AG04450 (cell line): ENCODE measurements around the gene KIAA1217. TPM values are rescaled to one million over a fixed set of nuclear protein-coding genes. Genes with fewer than 3 reads are reported as not detected.

Experiments
- CTCF ChIA-PET: fragments of 300-600, 350-600 bp; formaldehyde crosslinking; extraction: SDS; loops from one replicate; lab custom pipeline; 2022; ENCODE audit warnings: antibody characterized with exemption, inconsistent platforms; lab: Charles Lee
- POLR2A ChIA-PET: fragments of 350-600 bp; formaldehyde crosslinking; extraction: SDS; loops from one replicate; lab custom pipeline; 2021; ENCODE audit warnings: antibody characterized with exemption, inconsistent platforms; lab: Yijun Ruan, JAX
- DNase-seq: peaks from one replicate; pipeline ENCODE4 v3.0.0-alpha.2; 2011; ENCODE audit warnings: low read depth, low spot score
- H3K27ac ChIP-seq: one replicate; pipeline ENCODE4 v1.5.1; 2012; ENCODE audit warnings: low read depth, low read length, control low read depth
- H3K27me3 ChIP-seq: one replicate; pipeline ENCODE4 v1.6.0; 2012; ENCODE audit warnings: low read length; ENCODE audit not compliant: control insufficient read depth, insufficient read depth
- H3K4me3 ChIP-seq: 2 replicates; pipeline ENCODE4 v1.5.1; 2011; ENCODE audit warnings: mild to moderate bottlenecking, low read depth, low read length, control low read depth
- H3K9me3 ChIP-seq: 2 replicates; pipeline ENCODE4 v1.5.1; 2012; ENCODE audit warnings: low read length; ENCODE audit not compliant: control insufficient read depth, insufficient read depth
- polyA plus RNA-seq: library from polyadenylated mRNA; depleted of rRNA; stranded (reverse); fragments of >200 nt; gene quantifications from 2 replicates; pipeline ENCODE4 v1.2.3, GENCODE V29; 2011
- TF ChIP-seq, protein P1 (sequence below): IDR thresholded peaks from 2 replicates; pipeline ENCODE4 v1.5.1; 2011; ENCODE audit warnings: low read depth, low read length, control low read depth, inconsistent platforms

Gene KIAA1217
- polyA plus RNA-seq, 1 experiment = 5.4 TPM

DNA sequence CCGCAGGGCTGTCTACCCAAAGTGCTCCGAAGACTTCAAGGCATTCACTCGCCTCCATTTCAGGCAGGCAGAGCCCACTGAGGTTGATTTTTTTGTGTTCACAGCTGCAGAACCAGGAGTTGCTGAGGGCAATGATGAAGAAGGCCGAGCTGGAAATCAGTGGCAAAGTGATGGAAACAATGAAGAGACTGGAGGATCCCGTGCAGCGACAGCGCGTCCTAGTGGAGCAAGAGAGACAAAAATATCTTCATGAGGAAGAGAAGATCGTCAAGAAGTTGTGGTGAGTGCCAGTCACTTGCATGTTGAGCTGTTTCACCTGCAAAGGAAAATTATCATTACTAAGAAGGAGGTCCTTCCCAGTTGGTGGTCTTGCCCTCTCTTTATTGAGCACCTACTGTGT, 304.2 kb downstream of the KIAA1217 start:
- TF ChIP-seq, protein P1, sequence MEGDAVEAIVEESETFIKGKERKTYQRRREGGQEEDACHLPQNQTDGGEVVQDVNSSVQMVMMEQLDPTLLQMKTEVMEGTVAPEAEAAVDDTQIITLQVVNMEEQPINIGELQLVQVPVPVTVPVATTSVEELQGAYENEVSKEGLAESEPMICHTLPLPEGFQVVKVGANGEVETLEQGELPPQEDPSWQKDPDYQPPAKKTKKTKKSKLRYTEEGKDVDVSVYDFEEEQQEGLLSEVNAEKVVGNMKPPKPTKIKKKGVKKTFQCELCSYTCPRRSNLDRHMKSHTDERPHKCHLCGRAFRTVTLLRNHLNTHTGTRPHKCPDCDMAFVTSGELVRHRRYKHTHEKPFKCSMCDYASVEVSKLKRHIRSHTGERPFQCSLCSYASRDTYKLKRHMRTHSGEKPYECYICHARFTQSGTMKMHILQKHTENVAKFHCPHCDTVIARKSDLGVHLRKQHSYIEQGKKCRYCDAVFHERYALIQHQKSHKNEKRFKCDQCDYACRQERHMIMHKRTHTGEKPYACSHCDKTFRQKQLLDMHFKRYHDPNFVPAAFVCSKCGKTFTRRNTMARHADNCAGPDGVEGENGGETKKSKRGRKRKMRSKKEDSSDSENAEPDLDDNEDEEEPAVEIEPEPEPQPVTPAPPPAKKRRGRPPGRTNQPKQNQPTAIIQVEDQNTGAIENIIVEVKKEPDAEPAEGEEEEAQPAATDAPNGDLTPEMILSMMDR = peak; percentile 69
- no peak for DNase-seq
- POLR2A ChIA-PET = no interaction called here
- H3K27ac ChIP-seq = no peak overlapping the region
- CTCF ChIA-PET = interaction anchor here (0.6 to 8.6 kb wide), 10 partner anchors 8 to 1355 kb away, joined by 3 to 175 read pairs (median 5); no protein-coding TSS in a partner anchor
- no peak overlapping the region for H3K4me3 ChIP-seq
- H3K9me3 ChIP-seq = no peaks in the 10 kb centered on the region
- no peaks in the 10 kb centered on the region for H3K27me3 ChIP-seq

DNA sequence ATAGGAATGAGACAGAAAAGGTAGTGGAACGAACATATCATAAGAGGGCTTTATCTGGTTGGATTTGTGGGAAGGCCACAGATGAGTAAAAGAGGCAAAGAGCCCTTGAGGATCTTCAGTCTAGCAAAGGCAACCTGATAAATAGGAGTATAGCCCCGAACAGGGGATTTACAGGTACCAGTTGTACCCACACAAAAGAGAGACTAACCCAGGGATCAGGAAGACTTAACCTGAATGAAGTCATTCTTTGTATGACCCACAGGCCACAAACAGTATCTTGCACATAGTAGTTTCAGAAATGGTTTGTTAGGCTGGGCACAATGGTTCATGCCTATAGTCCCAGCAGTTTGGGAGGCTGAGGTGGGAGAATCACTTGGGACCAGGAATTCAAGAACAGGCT, 306.5 kb downstream of the KIAA1217 start:
- POLR2A ChIA-PET = no interaction called here
- H3K27ac ChIP-seq = no peak overlapping the region
- no peak for DNase-seq
- H3K27me3 ChIP-seq = no peaks in the 10 kb centered on the region
- no peaks in the 10 kb centered on the region for H3K9me3 ChIP-seq
- CTCF ChIA-PET = interaction anchor here (4.1 to 8.6 kb wide), 3 partner anchors 10 to 522 kb away, joined by 46 to 175 read pairs (median 94); no protein-coding TSS in a partner anchor
- no peak overlapping the region for H3K4me3 ChIP-seq
- TF ChIP-seq, protein P1 = no peak

DNA sequence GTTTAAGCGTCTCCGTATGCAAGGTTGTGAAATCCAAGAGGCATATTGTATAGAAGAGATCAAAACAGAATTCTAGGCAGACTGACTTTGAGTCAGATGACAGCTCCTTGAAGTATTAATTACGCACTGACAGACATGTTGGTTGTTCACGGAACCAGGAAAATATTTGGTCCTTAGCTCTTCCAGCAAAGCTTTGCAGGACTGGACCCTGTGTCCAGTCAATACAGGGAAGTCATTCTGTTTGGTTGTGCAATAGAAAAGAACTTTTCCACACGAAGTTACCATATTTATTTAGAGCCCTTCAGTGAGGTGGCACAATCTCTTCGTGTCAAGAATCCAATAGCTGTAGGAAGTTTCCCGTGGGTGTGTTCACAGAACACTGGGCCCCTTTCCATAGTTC, 309.5 kb downstream of the KIAA1217 start:
- no peaks in the 10 kb centered on the region for H3K27me3 ChIP-seq
- ChIA-PET CTCF (interaction anchor here (0.6 to 8.6 kb wide), 53 partner anchors 10 to 1360 kb away, joined by 3 to 175 read pairs (median 4); no protein-coding TSS in a partner anchor), POLR2A (no interaction called here)
- TF ChIP-seq, protein P1 = no peak
- H3K27ac ChIP-seq = no peak overlapping the region
- H3K4me3 ChIP-seq = no peak overlapping the region
- no peak for DNase-seq
- H3K9me3 ChIP-seq = no peaks in the 10 kb centered on the region

DNA sequence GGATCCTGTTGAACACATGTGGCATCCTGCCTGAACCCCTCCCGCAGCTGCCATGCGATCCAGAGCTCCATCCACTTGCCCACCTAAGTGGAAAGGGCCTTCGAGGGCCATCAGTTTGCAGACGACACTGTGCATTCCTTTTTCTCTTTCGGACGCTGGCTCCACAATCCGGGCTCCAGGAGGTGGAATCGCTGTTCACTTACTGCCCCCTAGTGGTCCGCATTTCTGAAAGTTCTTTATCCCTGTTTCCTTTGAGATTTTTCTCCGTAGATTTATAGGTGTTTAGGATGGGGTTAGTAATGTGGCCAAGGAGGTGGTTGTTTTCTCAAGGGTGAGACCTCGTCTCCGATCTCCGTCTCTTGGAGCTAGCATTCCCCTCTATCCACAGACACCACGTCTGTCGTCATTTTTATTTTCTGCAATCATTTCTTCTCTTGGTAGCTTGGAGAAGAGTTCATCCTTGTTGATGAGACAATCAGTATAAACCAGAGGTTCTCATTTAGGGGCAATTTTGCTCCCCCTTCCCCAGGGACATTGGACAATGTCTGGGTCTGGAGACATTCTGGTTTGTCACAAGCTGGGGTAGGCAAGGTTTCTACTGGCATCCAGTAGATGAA, 310.2 kb downstream of the KIAA1217 start:
- no peak overlapping the region for H3K4me3 ChIP-seq
- H3K27ac ChIP-seq = no peak overlapping the region
- TF ChIP-seq, protein P1 = peak; percentile 86
- DNase-seq = peak; percentile 21
- peaks cover under 1% of the 10 kb centered on the region; the same call in 1 of the 2 replicates for H3K9me3 ChIP-seq
- POLR2A ChIA-PET = interaction anchor here (0.6 kb wide), 1 partner anchor 30 kb away, joined by 4 read pairs; no protein-coding TSS in a partner anchor
- CTCF ChIA-PET = interaction anchor here (0.5 to 8.6 kb wide), 61 partner anchors 10 to 1361 kb away, joined by 3 to 175 read pairs (median 4); no protein-coding TSS in a partner anchor
- no peaks in the 10 kb centered on the region for H3K27me3 ChIP-seq

DNA sequence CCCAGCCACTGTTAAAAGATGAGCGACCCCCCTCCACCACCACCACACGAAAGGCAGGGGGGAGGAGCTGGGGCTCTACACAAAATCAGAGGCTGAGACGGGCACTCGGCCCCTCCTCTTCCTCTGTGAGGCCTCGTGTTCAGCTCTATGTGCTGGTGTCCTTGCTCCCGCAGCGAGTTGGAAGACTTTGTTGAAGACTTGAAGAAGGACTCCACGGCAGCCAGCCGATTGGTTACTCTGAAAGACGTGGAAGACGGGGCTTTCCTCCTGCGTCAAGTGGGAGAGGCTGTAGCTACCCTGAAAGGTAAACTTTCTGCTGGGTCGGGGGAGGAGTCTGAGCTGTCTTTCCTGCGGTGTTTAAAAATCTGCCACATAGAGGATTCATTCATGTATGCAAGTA, 311.0 kb downstream of the KIAA1217 start:
- no peak for DNase-seq
- TF ChIP-seq, protein P1 = no peak
- CTCF ChIA-PET = interaction anchor here (0.8 to 8.6 kb wide), 16 partner anchors 9 to 527 kb away, joined by 3 to 175 read pairs (median 8); no protein-coding TSS in a partner anchor

More for the DNA sequence above, 311.0 kb downstream of the KIAA1217 start:
- POLR2A ChIA-PET = no interaction called here
- peaks cover 5% of the 10 kb centered on the region; the same call in 1 of the 2 replicates for H3K9me3 ChIP-seq
- H3K27me3 ChIP-seq = no peaks in the 10 kb centered on the region
- H3K27ac ChIP-seq = no peak overlapping the region
- no peak overlapping the region for H3K4me3 ChIP-seq
